H7 (cell line): ENCODE measurements around the gene SAP30. TPM values are rescaled to one million over a fixed set of nuclear protein-coding genes. Genes with fewer than 3 reads are reported as not detected.
A peak's percentile ranks its signal among the peaks of the same experiment; 100 is the strongest.

Experiments
- DNase-seq: peaks from one replicate; pipeline ENCODE4 v3.0.0; 2012
- H3K27me3 ChIP-seq: 2 replicates; pipeline ENCODE4 v1.6.0; 2011; ENCODE audit warnings: mild to moderate bottlenecking, low read length; ENCODE audit not compliant: control insufficient read depth, insufficient read depth
- H3K36me3 ChIP-seq: replicated peaks from 2 replicates; pipeline ENCODE4 v1.5.1; 2011; ENCODE audit warnings: low read length; ENCODE audit not compliant: control insufficient read depth, insufficient read depth
- H3K4me3 ChIP-seq: 2 replicates; pipeline ENCODE4 v1.5.1; 2011; ENCODE audit warnings: low read depth, mild to moderate bottlenecking, control low read depth, low read length, moderate library complexity; ENCODE audit not compliant: insufficient read depth
- total RNA-seq: library from RNA; depleted of rRNA; stranded (reverse); fragments of >200 nt; shearing (Covaris generic); gene quantifications from 2 replicates; pipeline ENCODE4 v1.2.3, GENCODE V29; 2014; rRNA removed

The SAP30 gene
- total RNA-seq = 23.9 and 31.9 TPM in 2 replicates

- peak within 1 kb of the TSS; percentile 85 for H3K4me3 ChIP-seq
- H3K27me3 ChIP-seq = peaks cover 4% of the 10 kb centered on the region
- DNase-seq = peak; percentile 96
- no peaks in the 10 kb centered on the region for H3K36me3 ChIP-seq
These were observed at the start of gene SAP30 for GRCh38 chr4:173370477-173371291. Gene SAP30, plus strand, starts transcription at chr4:173370954. Its CDS starts 229 bp downstream, at chr4:173371183.

GRCh38 chr4:173325007-173325736 is 45.6 kb upstream of the SAP30 start:
- peaks cover 6% of the 10 kb centered on the region for H3K36me3 ChIP-seq
- no peak overlapping the region for H3K4me3 ChIP-seq
- no peaks in the 10 kb centered on the region for H3K27me3 ChIP-seq
- no peak for DNase-seq

- no peak for DNase-seq
- H3K36me3 ChIP-seq = peaks cover 21% of the 10 kb centered on the region
- no peak overlapping the region for H3K4me3 ChIP-seq
- H3K27me3 ChIP-seq = no peaks in the 10 kb centered on the region
These were observed 42.4 kb upstream of the SAP30 start for GRCh38 chr4:173328236-173328901.

- peaks cover 21% of the 10 kb centered on the region for H3K36me3 ChIP-seq
- no peak for DNase-seq
- H3K27me3 ChIP-seq = no peaks in the 10 kb centered on the region
- no peak overlapping the region for H3K4me3 ChIP-seq
These were observed 40.2 kb upstream of the SAP30 start for GRCh38 chr4:173330590-173330989.

- H3K27me3 ChIP-seq = no peaks in the 10 kb centered on the region
- DNase-seq = no peak
- H3K36me3 ChIP-seq = peaks cover 21% of the 10 kb centered on the region
- no peak overlapping the region for H3K4me3 ChIP-seq
These were observed 38.7 kb upstream of the SAP30 start for GRCh38 chr4:173332021-173332487.

GRCh38 chr4:173332963-173333657 is 37.6 kb upstream of the SAP30 start:
- Histone ChIP-seq H3K36me3 (peaks cover 21% of the 10 kb centered on the region), H3K4me3 (peak overlapping the region; percentile 97)

GRCh38 chr4:173333658-173334084 is 37.1 kb upstream of the SAP30 start:
- H3K36me3 ChIP-seq = peaks cover 18% of the 10 kb centered on the region
- DNase-seq = peak; percentile 66
- no peaks in the 10 kb centered on the region for H3K27me3 ChIP-seq
- peak overlapping the region; percentile 97 for H3K4me3 ChIP-seq

More at GRCh38 chr4:173332963-173333657, 37.6 kb upstream of the SAP30 start:
- DNase-seq = peak; percentile 25
- H3K27me3 ChIP-seq = no peaks in the 10 kb centered on the region

- Histone ChIP-seq H3K36me3 (peaks cover 18% of the 10 kb centered on the region), H3K4me3 (peak within 1 kb of the TSS; percentile 97), H3K27me3 (no peaks in the 10 kb centered on the region)
- DNase-seq = peak; percentile 95
These were observed 36.5 kb upstream of the SAP30 start, which contains the start of gene HMGB2 for GRCh38 chr4:173334085-173334890. Gene HMGB2, minus strand, starts transcription at chr4:173334358. Its CDS starts 709 bp downstream, at chr4:173333649.

- peak overlapping the region; percentile 97 for H3K4me3 ChIP-seq
- peak; percentile 95 for DNase-seq
- H3K27me3 ChIP-seq = no peaks in the 10 kb centered on the region
- H3K36me3 ChIP-seq = peaks cover 17% of the 10 kb centered on the region
These were observed 35.6 kb upstream of the SAP30 start for GRCh38 chr4:173334891-173335752.

GRCh38 chr4:173337463-173337862 is 33.3 kb upstream of the SAP30 start:
- Histone ChIP-seq H3K27me3 (no peaks in the 10 kb centered on the region), H3K4me3 (no peak overlapping the region), H3K36me3 (peaks cover 6% of the 10 kb centered on the region)
- DNase-seq = no peak

- Histone ChIP-seq H3K36me3 (no peaks in the 10 kb centered on the region), H3K27me3 (no peaks in the 10 kb centered on the region), H3K4me3 (no peak overlapping the region)
- no peak for DNase-seq
These were observed 26.8 kb upstream of the SAP30 start for GRCh38 chr4:173343832-173344397.

- no peak for DNase-seq
- Histone ChIP-seq H3K27me3 (no peaks in the 10 kb centered on the region), H3K36me3 (no peaks in the 10 kb centered on the region), H3K4me3 (no peak overlapping the region)
These were observed 25.1 kb upstream of the SAP30 start for GRCh38 chr4:173345648-173346047.
